HEK293 (cell line): ENCODE results near the gene SHC4.
A peak's percentile ranks its signal among the peaks of the same experiment; 100 is the strongest.

Experiments
- GLI4 ChIP-seq: fragments of 450-650 bp; formaldehyde crosslinking; IDR thresholded peaks from 2 replicates; pipeline ENCODE4 v1.5.1; 2016; ENCODE audit warnings: missing biosample characterization, missing genetic modification characterization
- KLF9 ChIP-seq: fragments of 450-650 bp; formaldehyde crosslinking; IDR thresholded peaks from 2 replicates; pipeline ENCODE4 v1.5.1; 2016; ENCODE audit warnings: missing biosample characterization, missing genetic modification characterization, low read depth
- PATZ1 ChIP-seq: fragments of 450-650 bp; formaldehyde crosslinking; IDR thresholded peaks from 2 replicates; pipeline ENCODE4 v1.5.1; 2016; ENCODE audit warnings: missing biosample characterization, missing genetic modification characterization
- SCRT2 ChIP-seq: fragments of 450-650 bp; formaldehyde crosslinking; IDR thresholded peaks from 2 replicates; pipeline ENCODE4 v1.5.1; 2016; ENCODE audit warnings: missing biosample characterization, missing genetic modification characterization
- SP7 ChIP-seq: fragments of 450-650 bp; formaldehyde crosslinking; IDR thresholded peaks from 2 replicates; pipeline ENCODE4 v1.5.1; 2016; ENCODE audit warnings: missing biosample characterization, missing genetic modification characterization
- TCF7L2 ChIP-seq: IDR thresholded peaks from 2 replicates; pipeline ENCODE4 v1.6.1; 2011; ENCODE audit warnings: low read depth, mild to moderate bottlenecking, inconsistent platforms, low read length, moderate library complexity, borderline replicate concordance
- TSHZ1 ChIP-seq: fragments of 450-650 bp; formaldehyde crosslinking; IDR thresholded peaks from 2 replicates; pipeline ENCODE4 v1.5.1; 2016; ENCODE audit warnings: missing biosample characterization, missing genetic modification characterization, borderline replicate concordance
- ZBTB20 ChIP-seq: fragments of 450-650 bp; formaldehyde crosslinking; IDR thresholded peaks from 2 replicates; pipeline ENCODE4 v1.5.1; 2016; ENCODE audit warnings: missing biosample characterization, missing genetic modification characterization
- ZBTB7A ChIP-seq: fragments of 450-650 bp; formaldehyde crosslinking; IDR thresholded peaks from 2 replicates; pipeline ENCODE4 v1.5.1; 2016; ENCODE audit warnings: low read depth, missing biosample characterization, missing genetic modification characterization
- ZEB2 ChIP-seq: fragments of 450-650 bp; formaldehyde crosslinking; IDR thresholded peaks from 2 replicates; pipeline ENCODE4 v1.5.1; 2016; ENCODE audit warnings: missing biosample characterization, missing genetic modification characterization
- ZFHX2 ChIP-seq: fragments of 450-650 bp; formaldehyde crosslinking; conservative IDR thresholded peaks from 2 replicates; pipeline ENCODE4 v1.5.1; 2016; ENCODE audit warnings: missing biosample characterization, missing genetic modification characterization
- ZFP69B ChIP-seq: fragments of 450-650 bp; formaldehyde crosslinking; IDR thresholded peaks from 2 replicates; pipeline ENCODE4 v1.5.1; 2016; ENCODE audit warnings: missing biosample characterization, missing genetic modification characterization
- ZNF155 ChIP-seq: fragments of 450-650 bp; formaldehyde crosslinking; IDR thresholded peaks from 2 replicates; pipeline ENCODE4 v1.5.1; 2016; ENCODE audit warnings: missing biosample characterization, missing genetic modification characterization
- ZNF174 ChIP-seq: fragments of 450-650 bp; formaldehyde crosslinking; IDR thresholded peaks from 2 replicates; pipeline ENCODE4 v1.5.0; 2017; ENCODE audit warnings: missing biosample characterization, mild to moderate bottlenecking, missing genetic modification characterization
- ZNF302 ChIP-seq: fragments of 450-650 bp; formaldehyde crosslinking; IDR thresholded peaks from 2 replicates; pipeline ENCODE4 v1.5.1; 2016; ENCODE audit warnings: missing biosample characterization, missing genetic modification characterization, low read depth
- ZNF354C ChIP-seq: fragments of 450-650 bp; formaldehyde crosslinking; IDR thresholded peaks from 2 replicates; pipeline ENCODE4 v1.5.1; 2016; ENCODE audit warnings: missing biosample characterization, missing genetic modification characterization, low read depth, borderline replicate concordance
- ZNF362 ChIP-seq: fragments of 450-650 bp; formaldehyde crosslinking; IDR thresholded peaks from 2 replicates; pipeline ENCODE4 v1.5.1; 2016; ENCODE audit warnings: missing biosample characterization, missing genetic modification characterization
- ZNF394 ChIP-seq: fragments of 450-650 bp; formaldehyde crosslinking; IDR thresholded peaks from 2 replicates; pipeline ENCODE4 v1.5.1; 2016; ENCODE audit warnings: missing biosample characterization, missing genetic modification characterization, mild to moderate bottlenecking, moderate library complexity, borderline replicate concordance
- ZNF398 ChIP-seq: fragments of 450-650 bp; formaldehyde crosslinking; IDR thresholded peaks from 2 replicates; pipeline ENCODE4 v1.5.1; 2017; ENCODE audit warnings: missing biosample characterization, missing genetic modification characterization
- ZNF404 ChIP-seq: fragments of 450-650 bp; formaldehyde crosslinking; IDR thresholded peaks from 2 replicates; pipeline ENCODE4 v1.5.1; 2017; ENCODE audit warnings: missing biosample characterization, missing genetic modification characterization
- ZNF473 ChIP-seq: fragments of 450-650 bp; formaldehyde crosslinking; IDR thresholded peaks from 2 replicates; pipeline ENCODE4 v1.5.1; 2017; ENCODE audit warnings: missing biosample characterization, missing genetic modification characterization
- ZNF514 ChIP-seq: fragments of 450-650 bp; formaldehyde crosslinking; IDR thresholded peaks from 2 replicates; pipeline ENCODE4 v1.5.1; 2016; ENCODE audit warnings: missing biosample characterization, missing genetic modification characterization
- ZNF529 ChIP-seq: fragments of 450-650 bp; formaldehyde crosslinking; IDR thresholded peaks from 2 replicates; pipeline ENCODE4 v1.5.1; 2017; ENCODE audit warnings: missing genetic modification characterization, missing biosample characterization; ENCODE audit not compliant: insufficient replicate concordance
- ZNF549 ChIP-seq: fragments of 450-650 bp; IDR thresholded peaks from 2 replicates; pipeline ENCODE4 v1.5.1; 2018; ENCODE audit warnings: missing biosample characterization, missing genetic modification characterization, mild to moderate bottlenecking, inconsistent platforms, moderate library complexity
- ZNF560 ChIP-seq: fragments of 450-650 bp; formaldehyde crosslinking; IDR thresholded peaks from 2 replicates; pipeline ENCODE4 v1.5.1; 2017; ENCODE audit warnings: missing biosample characterization, missing genetic modification characterization, borderline replicate concordance
- ZNF610 ChIP-seq: fragments of 450-650 bp; formaldehyde crosslinking; IDR thresholded peaks from 2 replicates; pipeline ENCODE4 v1.5.1; 2016; ENCODE audit warnings: missing biosample characterization, missing genetic modification characterization, borderline replicate concordance
- ZNF639 ChIP-seq: fragments of 450-650 bp; formaldehyde crosslinking; IDR thresholded peaks from 2 replicates; pipeline ENCODE4 v1.5.1; 2016; ENCODE audit warnings: missing biosample characterization, missing genetic modification characterization
- ZNF707 ChIP-seq: fragments of 450-650 bp; formaldehyde crosslinking; IDR thresholded peaks from 2 replicates; pipeline ENCODE4 v1.5.1; 2016; ENCODE audit warnings: missing biosample characterization, missing genetic modification characterization
- ZNF791 ChIP-seq: fragments of 450-650 bp; formaldehyde crosslinking; IDR thresholded peaks from 2 replicates; pipeline ENCODE4 v1.5.1; 2016; ENCODE audit warnings: missing biosample characterization, missing genetic modification characterization
- ZSCAN23 ChIP-seq: fragments of 450-650 bp; formaldehyde crosslinking; IDR thresholded peaks from 2 replicates; pipeline ENCODE4 v1.5.1; 2016; ENCODE audit warnings: missing biosample characterization, missing genetic modification characterization

SHC4 gene

GRCh38 chr15:48896869-48897814 lies 66.6 kb downstream of the SHC4 start (continued):
- TF ChIP-seq TCF7L2 (0 out of 2 replicates have a peak, but pooled peaks have one; percentile 18), ZNF639 (no peak), KLF9 (tag by site-specific recombination) (no peak), ZNF354C (tag by site-specific recombination) (no peak), ZNF707 (tag by site-specific recombination) (no peak), ZNF302 (tag by site-specific recombination) (no peak), ZNF791 (tag by site-specific recombination) (no peak), ZNF174 (tag by site-specific recombination) (no peak), ZNF560 (tag by site-specific recombination) (no peak), PATZ1 (tag by site-specific recombination) (peak; percentile 70), ZNF398 (tag by site-specific recombination) (peak; percentile 87), ZNF473 (tag by site-specific recombination) (no peak), ZNF404 (tag by site-specific recombination) (no peak), ZNF610 (no peak), ZNF155 (tag by site-specific recombination) (no peak), ZBTB20 (tag by site-specific recombination) (peak; percentile 22; the same call in 1 of the 2 replicates), ZNF394 (no peak), ZNF529 (tag by site-specific recombination) (no peak), ZSCAN23 (tag by site-specific recombination) (no peak), ZNF362 (tag by site-specific recombination) (0 out of 2 replicates have a peak, but pooled peaks have one; percentile 28), ZBTB7A (tag by site-specific recombination) (no peak), ZFP69B (tag by site-specific recombination) (peak; percentile 67; the same call in 1 of the 2 replicates), ZNF549 (no peak), TSHZ1 (tag by site-specific recombination) (no peak), ZNF514 (no peak), GLI4 (tag by site-specific recombination) (no peak), ZEB2 (tag by site-specific recombination) (no peak), SP7 (peak; percentile 34), SCRT2 (no peak), ZFHX2 (peak; percentile 48)
